GM12878 (cell line): Measurements from ENCODE around the gene IGHMBP2. TPM values are rescaled to one million over a fixed set of nuclear protein-coding genes. Genes with fewer than 3 reads are reported as not detected.

Experiments used
- ATAC-seq: fragments of 200-7000 bp; cut with Tn5 transposase; 3 replicates; pipeline ENCODE4 v1.9.1; 2020; ENCODE audit warnings: mild to moderate bottlenecking, moderate library complexity
- BruUV-seq: library from RNA; stranded (reverse); fragments of 400-500 nt; replicated peaks from 2 replicates; lab custom pipeline; 2021; lab: Mats Ljungman, UMichigan
- CTCF ChIA-PET: fragments of 300-600 bp; sonication (Branson Sonifier 250); formaldehyde crosslinking; extraction: SDS; loops from one replicate; lab custom pipeline; 2021; ENCODE audit warnings: inconsistent platforms; lab: Yijun Ruan, JAX
- POLR2A ChIA-PET: fragments of 350-600 bp; formaldehyde crosslinking; extraction: SDS; loops from one replicate; lab custom pipeline; 2021; ENCODE audit warnings: inconsistent platforms; lab: Charles Lee
- RAD21 ChIA-PET: fragments of 300-600 bp; sonication (Branson Sonifier 250); formaldehyde crosslinking; loops from one replicate; lab custom pipeline; 2023; ENCODE audit warnings: antibody characterized with exemption; ENCODE audit not compliant: unreplicated experiment; lab: Charles Lee
- SMC1A ChIA-PET: fragments of 300-600 bp; sonication (Branson Sonifier 250); formaldehyde crosslinking; loops from one replicate; lab custom pipeline; 2023; ENCODE audit not compliant: unreplicated experiment, uncharacterized antibody; lab: Charles Lee
- DNase-seq: peaks from one replicate; pipeline ENCODE4 v3.0.0-alpha.2; 2011; ENCODE audit warnings: low read depth, low spot score
- FAIRE-seq: peaks from 3 replicates; lab custom pipeline; 2011; peaks lifted over from hg19 to GRCh38; lab: Jason Lieb, UNC
- H2AFZ ChIP-seq: 2 replicates; pipeline ENCODE4 v1.6.0; 2011; ENCODE audit warnings: low read depth, low read length, control low read depth; ENCODE audit not compliant: control insufficient read depth
- H3K27ac ChIP-seq: 2 replicates; pipeline ENCODE4 v1.5.1; 2011; ENCODE audit warnings: control low read depth; ENCODE audit not compliant: control insufficient read depth, insufficient read depth
- H3K27me3 ChIP-seq, 2 experiments: replicated peaks in 1 of 2; 2 replicates each; pipeline versions ENCODE4 v1.6.0 to v1.6.1; 2011; ENCODE audit warnings: low read length in 1 of 2; ENCODE audit not compliant: control insufficient read depth in 2 of 2, insufficient read depth in 2 of 2
- H3K36me3 ChIP-seq, 2 experiments: 2 replicates each; pipeline ENCODE4 v1.5.1; 2011; ENCODE audit warnings: low read length in 1 of 2; ENCODE audit not compliant: control insufficient read depth in 2 of 2, insufficient read depth in 2 of 2
- H3K4me1 ChIP-seq: 2 replicates; pipeline ENCODE4 v1.6.1; 2011; ENCODE audit warnings: mild to moderate bottlenecking, low read length, moderate library complexity, mixed read lengths; ENCODE audit not compliant: control insufficient read depth, insufficient read depth
- H3K4me2 ChIP-seq: 2 replicates; pipeline ENCODE4 v1.6.0; 2011; ENCODE audit warnings: control low read depth; ENCODE audit not compliant: control insufficient read depth, insufficient read depth
- H3K4me3 ChIP-seq: fragments of 200-600 bp; sonication (generic); 2 replicates; pipeline ENCODE4 v1.5.1; 2016
- H3K79me2 ChIP-seq: 2 replicates; pipeline ENCODE4 v1.6.0; 2011; ENCODE audit warnings: low read length; ENCODE audit not compliant: control insufficient read depth, insufficient read depth
- H3K9ac ChIP-seq: 2 replicates; pipeline ENCODE4 v1.8.0; 2011; ENCODE audit warnings: low read length, control low read depth, mixed read lengths; ENCODE audit not compliant: control insufficient read depth, insufficient read depth
- H3K9me3 ChIP-seq: replicated peaks from 3 replicates; pipeline ENCODE4 v1.5.1; 2011; ENCODE audit warnings: mild to moderate bottlenecking, low read length; ENCODE audit not compliant: control insufficient read depth, insufficient read depth
- H4K20me1 ChIP-seq: 2 replicates; pipeline ENCODE4 v1.6.0; 2011; ENCODE audit not compliant: control insufficient read depth, insufficient read depth
- IRF4 ChIP-seq: IDR thresholded peaks from 2 replicates; pipeline ENCODE4 v1.6.1; 2011; ENCODE audit warnings: low read depth, low read length
- TAF1 ChIP-seq: IDR thresholded peaks from 2 replicates; pipeline ENCODE4 v1.6.1; 2011; ENCODE audit warnings: mild to moderate bottlenecking, low read depth, low read length, borderline replicate concordance
- ZNF384 ChIP-seq: IDR thresholded peaks from 2 replicates; pipeline ENCODE4 v1.6.1; 2012; ENCODE audit warnings: low read depth, mild to moderate bottlenecking, low read length, improper control_type of control experiment, borderline replicate concordance
- WGBS: methylation state at CpG from one replicate; pipeline ENCODE4 v1.1.6; 2016; ENCODE audit warnings: low lambda C conversion rate; ENCODE audit not compliant: insufficient replicate concordance, insufficient coverage; ENCODE audit errors: missing lambda C conversion rate; 5-methylcytosine and 5-hydroxymethylcytosine counted together
- in situ Hi-C: fragments of 300-500 bp; cut with MboI; formaldehyde crosslinking; loops from 9 replicates; pipeline ENCODE4 v1.14.3; 2018; ENCODE audit warnings: mixed read lengths
- intact Hi-C: fragments of 100-400 bp; cut with micrococcal nuclease; formaldehyde crosslinking; loops from one replicate; pipeline ENCODE4 v1.14.2; 2022; ENCODE audit not compliant: unreplicated experiment
- polyA plus RNA-seq, 11 experiments: library from polyadenylated mRNA; depleted of rRNA in 4 of 11; unstranded in 6 of 11; stranded (reverse) in 5 of 11; fragments of >200 nt; fragmentation: Nextera tagmentation in 4 of 11; fragmentation: Illumina TruSeq in 1 of 11; extraction: Ambion mirVana in 4 of 11; extraction: Trizol in 1 of 11; gene quantifications; 1 replicate in 1 of 11; 2 replicates in 10 of 11; pipeline versions ENCODE4 v1.2.1 to v1.2.3, GENCODE V29; 2011 to 2016; ENCODE audit warnings: inconsistent platforms in 2 of 11, missing spikeins in 2 of 11, low read depth in 1 of 11
- total RNA-seq, 4 experiments: library from RNA; depleted of rRNA in 3 of 4; stranded (reverse); fragments of >200 nt in 3 of 4; fragmentation: Illumina TruSeq in 1 of 4; extraction: Trizol in 1 of 4; gene quantifications; 2 replicates each; pipeline versions ENCODE4 v1.2.1 to v1.2.3, GENCODE V29; 2013 to 2021
- TF ChIP-seq, protein P1 (sequence below): fragments of 450-650 bp; IDR thresholded peaks from 2 replicates; pipeline ENCODE4 v1.6.1; 2017; ENCODE audit warnings: mild to moderate bottlenecking, low read depth, inconsistent platforms; ENCODE audit not compliant: poor library complexity, severe bottlenecking

IGHMBP2 gene
- total and polyA plus RNA-seq, 10 of the 15 experiments (the other 5 are each of a cell fraction or from before 2014, with no cell fraction given), result 1.4 to 20.1 (median 11.2) TPM

DNA sequence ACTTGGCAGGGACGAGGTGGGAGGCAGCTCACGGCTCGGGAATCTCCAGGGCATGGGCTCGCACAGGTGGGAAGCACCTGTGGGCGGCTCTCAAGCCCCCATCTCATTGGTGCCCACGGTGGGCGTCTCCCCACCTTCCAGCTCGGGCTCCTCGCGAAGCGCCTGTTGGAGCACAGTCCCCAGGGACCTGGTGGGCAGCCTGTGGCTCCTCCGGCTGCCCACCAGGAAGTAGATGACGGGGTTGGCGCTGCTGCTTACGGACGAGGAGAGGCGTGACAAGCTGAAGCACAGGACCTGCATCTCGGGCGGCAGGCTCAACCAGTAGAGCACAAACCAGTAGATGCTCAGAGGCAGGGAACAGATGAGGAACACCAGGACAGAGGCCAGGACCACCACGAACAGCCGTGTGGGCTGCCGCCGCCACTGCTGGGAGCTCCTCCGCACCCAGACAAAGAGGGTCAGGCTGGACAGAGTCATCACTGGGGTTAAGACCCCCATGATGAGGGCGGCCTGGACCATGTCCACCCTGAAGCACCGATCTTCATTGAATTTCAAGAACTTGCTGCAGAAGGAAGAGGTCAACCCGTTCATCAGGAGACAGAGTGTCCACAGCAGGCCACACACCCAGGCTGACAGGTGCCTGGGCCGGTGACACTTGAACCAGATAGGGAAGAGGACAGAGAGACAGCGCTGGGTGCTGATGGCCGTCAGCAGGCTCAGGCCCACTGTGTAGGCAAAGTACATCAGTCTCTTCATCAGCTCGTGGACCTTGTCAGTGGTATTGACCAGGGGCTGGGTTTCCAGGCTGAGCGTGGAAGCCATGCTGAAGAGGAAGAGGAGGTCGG is 76.5 kb downstream of the IGHMBP2 start:
- Histone ChIP-seq H3K4me3 (no peak overlapping the region), H3K9me3 (no peaks in the 10 kb centered on the region; the same call in 2 of the 3 replicates), H3K36me3 (no peaks in the 10 kb centered on the region), H3K27me3 (no peaks in the 10 kb centered on the region; a peak in 2 of 4 replicates), H2AFZ (no peak overlapping the region), H3K27ac (no peak overlapping the region), H3K4me1 (no peaks in the 10 kb centered on the region), H3K9ac (no peak overlapping the region), H3K4me2 (no peak overlapping the region), H3K79me2 (no peaks in the 10 kb centered on the region), H4K20me1 (no peaks in the 10 kb centered on the region)
- ChIA-PET RAD21 (no interaction called here), CTCF (interaction anchor here (1.0 to 1.2 kb wide), 2 partner anchors 10 to 14 kb away, joined by 3 read pairs; no protein-coding TSS in a partner anchor), SMC1A (no interaction called here), POLR2A (no interaction called here)
- no peak for FAIRE-seq
- TF ChIP-seq ZNF384, result no peak
- TF ChIP-seq TAF1, result no peak
- TF ChIP-seq, protein P1, sequence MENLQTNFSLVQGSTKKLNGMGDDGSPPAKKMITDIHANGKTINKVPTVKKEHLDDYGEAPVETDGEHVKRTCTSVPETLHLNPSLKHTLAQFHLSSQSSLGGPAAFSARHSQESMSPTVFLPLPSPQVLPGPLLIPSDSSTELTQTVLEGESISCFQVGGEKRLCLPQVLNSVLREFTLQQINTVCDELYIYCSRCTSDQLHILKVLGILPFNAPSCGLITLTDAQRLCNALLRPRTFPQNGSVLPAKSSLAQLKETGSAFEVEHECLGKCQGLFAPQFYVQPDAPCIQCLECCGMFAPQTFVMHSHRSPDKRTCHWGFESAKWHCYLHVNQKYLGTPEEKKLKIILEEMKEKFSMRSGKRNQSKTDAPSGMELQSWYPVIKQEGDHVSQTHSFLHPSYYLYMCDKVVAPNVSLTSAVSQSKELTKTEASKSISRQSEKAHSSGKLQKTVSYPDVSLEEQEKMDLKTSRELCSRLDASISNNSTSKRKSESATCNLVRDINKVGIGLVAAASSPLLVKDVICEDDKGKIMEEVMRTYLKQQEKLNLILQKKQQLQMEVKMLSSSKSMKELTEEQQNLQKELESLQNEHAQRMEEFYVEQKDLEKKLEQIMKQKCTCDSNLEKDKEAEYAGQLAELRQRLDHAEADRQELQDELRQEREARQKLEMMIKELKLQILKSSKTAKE, result no peak
- TF ChIP-seq IRF4, result no peak
- no peak for DNase-seq
- in situ Hi-C loops, result no loop called here
- ATAC-seq, result no peak
- BruUV-seq, result no TSS peak
- intact Hi-C loops, result no loop called here
- WGBS, result 43% methylated on average over 33 of the region's 33 CpGs
